ENCODE results near the gene PIGH.

Gene PIGH

DNA sequence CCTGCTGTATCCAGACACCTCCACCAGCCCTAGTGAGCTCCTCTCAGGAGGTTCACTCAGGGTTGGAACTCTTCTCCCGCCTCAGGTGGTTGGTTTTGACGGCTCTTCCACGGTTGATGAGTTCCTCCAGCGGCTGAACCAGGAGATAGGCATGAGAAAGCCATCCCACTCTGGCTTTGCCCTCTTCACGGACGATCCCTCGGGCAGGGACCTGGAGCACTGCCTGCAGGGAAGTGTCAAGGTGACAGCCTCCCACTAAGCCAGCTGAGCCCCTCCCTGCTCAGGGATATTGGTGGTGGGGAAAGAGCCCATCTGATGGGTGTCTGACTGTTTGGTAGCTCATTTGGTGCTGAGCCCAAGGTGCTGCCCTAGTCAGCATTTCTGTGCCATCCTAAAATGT lies 20.4 kb downstream of the PIGH start:
- H3K36me3 ChIP-seq (replicated peaks; ENCODE audit: low read depth, low read length) = no peaks in the 10 kb centered on the region
- H4K20me1 ChIP-seq (ENCODE audit: insufficient read depth, low read length) = no peaks in the 10 kb centered on the region
- peaks cover 10% of the 10 kb centered on the region for H3K4me1 ChIP-seq (ENCODE audit: low read length)
- no peak overlapping the region for H3K27ac ChIP-seq (ENCODE audit: low read length)
- no peak overlapping the region for H3K4me2 ChIP-seq (ENCODE audit: low read length)
- H3K9me3 ChIP-seq (ENCODE audit: insufficient read depth, low read length) = no peaks in the 10 kb centered on the region
- no peaks in the 10 kb centered on the region for H3K79me2 ChIP-seq (ENCODE audit: low read length)
- H2AFZ ChIP-seq (ENCODE audit: low read depth, low read length) = no peak overlapping the region
- TF ChIP-seq EZH2phosphoT487 (IDR thresholded peaks at IDR 0.05; ENCODE audit: low read depth) = no peak
- TF ChIP-seq, protein P1, sequence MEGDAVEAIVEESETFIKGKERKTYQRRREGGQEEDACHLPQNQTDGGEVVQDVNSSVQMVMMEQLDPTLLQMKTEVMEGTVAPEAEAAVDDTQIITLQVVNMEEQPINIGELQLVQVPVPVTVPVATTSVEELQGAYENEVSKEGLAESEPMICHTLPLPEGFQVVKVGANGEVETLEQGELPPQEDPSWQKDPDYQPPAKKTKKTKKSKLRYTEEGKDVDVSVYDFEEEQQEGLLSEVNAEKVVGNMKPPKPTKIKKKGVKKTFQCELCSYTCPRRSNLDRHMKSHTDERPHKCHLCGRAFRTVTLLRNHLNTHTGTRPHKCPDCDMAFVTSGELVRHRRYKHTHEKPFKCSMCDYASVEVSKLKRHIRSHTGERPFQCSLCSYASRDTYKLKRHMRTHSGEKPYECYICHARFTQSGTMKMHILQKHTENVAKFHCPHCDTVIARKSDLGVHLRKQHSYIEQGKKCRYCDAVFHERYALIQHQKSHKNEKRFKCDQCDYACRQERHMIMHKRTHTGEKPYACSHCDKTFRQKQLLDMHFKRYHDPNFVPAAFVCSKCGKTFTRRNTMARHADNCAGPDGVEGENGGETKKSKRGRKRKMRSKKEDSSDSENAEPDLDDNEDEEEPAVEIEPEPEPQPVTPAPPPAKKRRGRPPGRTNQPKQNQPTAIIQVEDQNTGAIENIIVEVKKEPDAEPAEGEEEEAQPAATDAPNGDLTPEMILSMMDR (IDR thresholded peaks at IDR 0.05; ENCODE audit: low read depth, low read length) = no peak
- no peaks in the 10 kb centered on the region for H3K27me3 ChIP-seq (ENCODE audit: low read depth, low read length)
- H3K9ac ChIP-seq (ENCODE audit: low read length) = no peak overlapping the region
- H3K4me3 ChIP-seq (ENCODE audit: low read length) = no peak overlapping the region

DNA sequence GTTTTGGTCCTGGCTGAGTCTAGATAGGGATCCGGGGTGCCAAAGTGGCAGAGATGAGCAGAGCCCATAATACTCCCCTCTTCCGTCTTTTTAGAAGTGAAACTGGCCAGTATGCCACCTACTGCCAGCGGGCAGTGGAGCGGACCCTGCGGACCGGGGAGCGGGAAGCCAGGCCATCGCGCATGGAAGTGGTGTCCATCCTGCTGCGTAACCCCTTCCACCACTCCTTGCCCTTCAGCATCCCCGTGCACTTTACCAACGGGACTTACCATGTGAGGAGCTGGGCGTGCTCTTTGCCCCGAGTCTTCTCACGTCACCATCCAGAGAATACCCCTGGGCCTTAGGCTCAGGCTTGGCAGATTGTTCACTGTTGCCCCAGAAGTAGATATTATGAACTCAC lies 21.0 kb downstream of the PIGH start:
- Histone ChIP-seq H3K27ac (ENCODE audit: low read length) (no peak overlapping the region), H3K9me3 (ENCODE audit: insufficient read depth, low read length) (no peaks in the 10 kb centered on the region), H3K4me2 (ENCODE audit: low read length) (no peak overlapping the region), H2AFZ (ENCODE audit: low read depth, low read length) (no peak overlapping the region), H3K27me3 (ENCODE audit: low read depth, low read length) (no peaks in the 10 kb centered on the region), H3K4me1 (ENCODE audit: low read length) (peaks cover 10% of the 10 kb centered on the region), H3K79me2 (ENCODE audit: low read length) (no peaks in the 10 kb centered on the region), H3K36me3 (replicated peaks; ENCODE audit: low read depth, low read length) (no peaks in the 10 kb centered on the region), H3K4me3 (ENCODE audit: low read length) (no peak overlapping the region), H3K9ac (ENCODE audit: low read length) (no peak overlapping the region), H4K20me1 (ENCODE audit: insufficient read depth, low read length) (no peaks in the 10 kb centered on the region)
- TF ChIP-seq EZH2phosphoT487 (IDR thresholded peaks at IDR 0.05; ENCODE audit: low read depth) = no peak
- TF ChIP-seq, protein P1 (IDR thresholded peaks at IDR 0.05; ENCODE audit: low read depth, low read length) = no peak

DNA sequence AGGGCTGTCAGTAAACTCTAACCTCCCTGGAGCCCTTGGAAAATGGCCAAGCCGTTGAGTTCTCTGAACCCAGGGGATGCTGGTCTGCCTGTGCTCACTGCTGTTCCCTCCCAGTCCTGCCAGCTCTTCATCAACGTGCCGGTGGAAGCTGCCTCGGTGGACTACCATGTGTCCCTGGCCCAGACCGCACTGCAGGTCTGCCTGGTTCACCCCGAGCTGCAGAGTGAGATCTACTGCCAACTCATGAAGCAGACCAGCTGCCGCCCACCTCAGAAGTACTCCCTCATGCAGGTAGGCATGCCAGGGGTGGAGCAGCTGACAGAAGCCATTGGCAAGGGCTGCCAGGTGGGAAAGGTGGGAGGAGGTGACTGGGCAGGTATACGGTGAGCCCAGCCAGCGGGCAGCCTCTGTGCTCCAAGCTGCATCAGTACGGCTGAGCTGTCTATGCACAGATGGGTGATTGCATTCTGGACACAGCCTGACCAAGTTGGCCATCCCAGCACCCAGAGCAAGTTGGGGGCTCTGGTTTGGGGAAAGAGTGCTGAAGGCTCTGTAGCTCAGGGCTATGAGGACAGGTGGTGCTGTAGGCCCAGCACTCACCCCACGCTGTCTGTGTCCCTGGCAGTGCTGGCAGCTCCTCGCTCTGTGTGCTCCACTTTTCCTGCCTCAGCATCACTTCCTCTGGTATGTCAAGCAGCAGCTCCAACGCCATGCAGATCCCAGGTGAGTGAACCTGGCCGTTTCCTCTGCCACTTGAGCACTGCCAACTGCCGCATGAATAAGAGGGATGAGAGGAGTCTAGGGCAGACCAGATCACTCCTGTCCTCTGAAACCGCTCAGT lies 21.9 kb downstream of the PIGH start:
- H3K4me3 ChIP-seq (ENCODE audit: low read length) = no peak overlapping the region
- H3K27me3 ChIP-seq (ENCODE audit: low read depth, low read length) = no peaks in the 10 kb centered on the region
- peaks cover 10% of the 10 kb centered on the region for H3K4me1 ChIP-seq (ENCODE audit: low read length)
- no peaks in the 10 kb centered on the region for H3K36me3 ChIP-seq (replicated peaks; ENCODE audit: low read depth, low read length)
- H3K4me2 ChIP-seq (ENCODE audit: low read length) = no peak overlapping the region
- H2AFZ ChIP-seq (ENCODE audit: low read depth, low read length) = no peak overlapping the region
- H3K27ac ChIP-seq (ENCODE audit: low read length) = no peak overlapping the region
- TF ChIP-seq, protein P1 (IDR thresholded peaks at IDR 0.05; ENCODE audit: low read depth, low read length) = no peak
- TF ChIP-seq EZH2phosphoT487 (IDR thresholded peaks at IDR 0.05; ENCODE audit: low read depth) = no peak
- no peak overlapping the region for H3K9ac ChIP-seq (ENCODE audit: low read length)
- no peaks in the 10 kb centered on the region for H4K20me1 ChIP-seq (ENCODE audit: insufficient read depth, low read length)
- H3K9me3 ChIP-seq (ENCODE audit: insufficient read depth, low read length) = no peaks in the 10 kb centered on the region
- H3K79me2 ChIP-seq (ENCODE audit: low read length) = no peaks in the 10 kb centered on the region

DNA sequence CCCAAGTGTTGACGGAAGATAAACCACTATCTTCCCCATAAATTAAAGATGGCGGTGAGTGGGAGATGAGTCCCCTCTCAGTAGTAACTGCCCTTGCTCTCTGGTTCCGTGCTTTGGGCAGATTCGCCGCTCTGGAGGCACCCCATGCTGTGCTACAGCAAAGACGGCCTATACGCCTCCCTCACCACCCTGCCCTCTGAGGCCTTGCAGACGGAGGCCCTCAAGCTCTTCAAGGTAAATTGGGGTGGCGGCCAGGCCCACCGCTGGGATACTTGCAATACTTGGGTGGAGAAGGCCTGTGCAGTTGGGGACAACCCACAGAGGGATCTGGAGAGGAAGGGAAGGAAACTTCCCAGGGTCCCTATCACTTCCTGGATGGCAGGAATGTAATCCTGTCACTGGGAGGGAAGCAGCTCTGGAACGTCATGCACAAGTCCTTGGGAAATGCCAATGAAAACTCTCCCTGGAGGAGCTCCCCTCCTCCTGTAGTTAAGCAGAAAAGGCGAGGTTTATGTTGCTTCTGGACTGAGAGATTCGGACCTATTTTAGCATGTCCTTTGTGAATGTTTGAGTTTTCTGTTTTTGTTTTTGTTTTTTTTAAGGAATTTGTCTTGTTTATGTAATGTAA lies 22.8 kb downstream of the PIGH start:
- no peak overlapping the region for H3K4me3 ChIP-seq (ENCODE audit: low read length)
- H3K36me3 ChIP-seq (replicated peaks; ENCODE audit: low read depth, low read length) = no peaks in the 10 kb centered on the region
- H2AFZ ChIP-seq (ENCODE audit: low read depth, low read length) = no peak overlapping the region
- no peaks in the 10 kb centered on the region for H3K9me3 ChIP-seq (ENCODE audit: insufficient read depth, low read length)
- TF ChIP-seq, protein P1 (IDR thresholded peaks at IDR 0.05; ENCODE audit: low read depth, low read length) = no peak
- TF ChIP-seq EZH2phosphoT487 (IDR thresholded peaks at IDR 0.05; ENCODE audit: low read depth) = no peak
- no peak overlapping the region for H3K27ac ChIP-seq (ENCODE audit: low read length)
- no peak overlapping the region for H3K9ac ChIP-seq (ENCODE audit: low read length)
- no peaks in the 10 kb centered on the region for H3K79me2 ChIP-seq (ENCODE audit: low read length)
- H3K4me2 ChIP-seq (ENCODE audit: low read length) = no peak overlapping the region
- peaks cover 10% of the 10 kb centered on the region for H3K4me1 ChIP-seq (ENCODE audit: low read length)
- H3K27me3 ChIP-seq (ENCODE audit: low read depth, low read length) = no peaks in the 10 kb centered on the region
- no peaks in the 10 kb centered on the region for H4K20me1 ChIP-seq (ENCODE audit: insufficient read depth, low read length)
